Activated T-helper 1 cell treated with anti-CD3 and anti-CD28 coated beads, Interleukin-12 subunit alpha, Interleukin-12 subunit beta, Interleukin-2, Interleukin-4 antibody, amounts not matched to agents 30 ng/mL and 10 ng/mL and 1 ng/mL, durations not matched to agents 14 hours and 24 hours and 36 hours (primary cell): ENCODE measurements around the gene C17orf75. TPM values are rescaled to one million over a fixed set of nuclear protein-coding genes. Genes with fewer than 3 reads are reported as not detected.
"Not testable (repeated sequence)": the region's sequence is repeated elsewhere in the genome, so short reads cannot be mapped to it uniquely, and the experiment has no call there.

ENCODE experiments used
- DNase-seq: peaks from one replicate; pipeline ENCODE4 v3.0.0; 2021; ENCODE audit warnings: low spot score
- H3K27ac Mint-ChIP-seq: one replicate; pipeline ENCODE4 v1.8.0; 2021; ENCODE audit warnings: mild to moderate bottlenecking, mixed read lengths
- H3K27me3 Mint-ChIP-seq: one replicate; pipeline ENCODE4 v1.8.0; 2022; ENCODE audit warnings: mild to moderate bottlenecking, moderate library complexity, mixed read lengths; ENCODE audit not compliant: insufficient read depth
- H3K36me3 Mint-ChIP-seq: one replicate; pipeline ENCODE4 v1.8.0; 2021; ENCODE audit warnings: low read depth, mixed read lengths
- H3K4me1 Mint-ChIP-seq: one replicate; pipeline ENCODE4 v1.8.0; 2021; ENCODE audit warnings: low read depth, mixed read lengths
- H3K4me3 Mint-ChIP-seq: one replicate; pipeline ENCODE4 v1.8.0; 2021; ENCODE audit warnings: mild to moderate bottlenecking, moderate library complexity, mixed read lengths
- H3K9me3 Mint-ChIP-seq: one replicate; pipeline ENCODE4 v1.8.0; 2021; ENCODE audit warnings: mixed read lengths
- intact Hi-C: fragments of 100-400 bp; cut with micrococcal nuclease; formaldehyde crosslinking; loops from one replicate; pipeline ENCODE4 v1.15.1; 2024
- total RNA-seq: library from RNA; stranded (reverse); gene quantifications from 2 replicates; pipeline ENCODE4 v1.2.3, GENCODE V29; 2022

The C17orf75 gene
- total RNA-seq, 1 donor from 2014 or later = 37.6 TPM

DNA sequence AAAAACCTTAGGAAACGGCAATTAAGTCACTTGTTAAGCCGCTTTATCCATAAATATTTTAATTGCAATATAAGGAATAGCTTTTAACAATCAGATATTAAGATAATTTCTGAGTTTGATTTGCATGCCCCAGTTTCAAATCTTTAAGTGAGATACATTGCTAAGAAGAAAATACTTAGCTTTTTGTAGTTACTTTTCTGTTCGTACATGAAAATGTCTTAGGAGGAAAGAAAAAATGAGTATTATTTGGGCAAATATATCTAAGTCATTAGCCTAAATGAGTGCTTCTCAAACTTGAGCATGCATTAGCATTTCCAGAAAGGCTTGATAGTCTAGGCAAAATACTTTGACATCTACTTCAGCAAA is 14.4 kb upstream of the C17orf75 start:
- Mint-ChIP-seq H3K27ac (no peak overlapping the region), H3K4me3 (peak overlapping the region; percentile 13), H3K27me3 (no peaks in the 10 kb centered on the region), H3K36me3 (peaks cover 49% of the 10 kb centered on the region), H3K4me1 (peaks cover 54% of the 10 kb centered on the region), H3K9me3 (no peaks in the 10 kb centered on the region)
- intact Hi-C loops = no loop called here
- no peak for DNase-seq

DNA sequence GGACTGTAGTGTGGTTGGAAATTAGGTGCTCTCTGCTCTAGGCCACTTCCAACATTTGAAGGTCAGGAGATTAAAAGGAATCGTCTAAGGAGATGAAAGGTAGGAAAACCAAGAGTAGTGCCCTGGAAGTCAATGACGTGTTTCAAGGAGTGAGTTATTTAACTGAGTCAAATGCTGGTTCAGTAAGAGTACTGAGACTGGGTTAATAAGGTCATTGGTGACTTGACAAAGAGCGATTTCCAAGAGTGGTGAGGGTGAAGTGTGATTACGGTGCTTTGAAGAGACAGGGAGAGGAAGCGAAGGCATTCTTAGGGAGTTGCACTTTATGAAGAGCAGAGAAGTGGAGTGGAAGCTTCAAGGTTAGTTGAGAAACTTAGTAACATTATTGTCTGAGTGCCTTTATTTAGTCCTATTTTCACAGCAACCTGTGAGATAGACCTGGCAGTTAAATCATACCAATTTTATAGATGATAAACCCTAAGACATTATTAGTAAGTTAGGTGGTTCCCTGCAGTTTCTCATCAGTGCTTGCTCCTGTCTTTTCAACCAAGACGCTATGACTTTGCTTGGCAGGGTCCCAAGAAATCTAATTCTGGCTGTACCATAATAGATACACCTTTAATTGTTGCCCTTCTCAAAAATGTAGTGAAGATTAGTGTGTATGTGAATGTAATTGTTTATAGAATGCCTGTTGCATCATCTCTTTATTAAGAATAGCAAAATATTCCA is 13.8 kb upstream of the C17orf75 start:
- intact Hi-C loops = no loop called here
- Mint-ChIP-seq H3K27me3 (no peaks in the 10 kb centered on the region), H3K36me3 (peaks cover 47% of the 10 kb centered on the region), H3K4me3 (peak overlapping the region; percentile 21), H3K4me1 (peaks cover 52% of the 10 kb centered on the region), H3K9me3 (no peaks in the 10 kb centered on the region), H3K27ac (no peak overlapping the region)
- DNase-seq = no peak

DNA sequence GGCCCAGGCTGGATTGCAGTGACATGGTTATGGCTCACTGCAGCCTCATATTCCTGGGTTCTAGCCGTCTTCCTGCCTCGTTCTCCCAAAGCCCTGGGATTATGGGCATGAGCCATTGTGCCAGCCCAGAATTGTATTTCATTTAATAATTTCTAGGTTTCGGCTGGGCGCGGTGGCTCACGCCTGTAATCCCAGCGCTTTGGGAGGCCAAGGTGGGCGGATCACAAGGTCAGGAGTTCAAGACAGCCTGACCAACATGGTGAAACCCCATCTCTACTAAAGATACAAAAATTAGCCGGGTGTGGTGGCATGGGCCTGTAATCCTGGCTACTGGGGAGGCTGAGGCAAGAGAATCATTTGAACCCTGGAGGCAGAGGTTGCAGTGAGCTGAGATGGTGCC is 10.8 kb upstream of the C17orf75 start:
- H3K36me3 Mint-ChIP-seq = peaks cover 45% of the 10 kb centered on the region

DNA sequence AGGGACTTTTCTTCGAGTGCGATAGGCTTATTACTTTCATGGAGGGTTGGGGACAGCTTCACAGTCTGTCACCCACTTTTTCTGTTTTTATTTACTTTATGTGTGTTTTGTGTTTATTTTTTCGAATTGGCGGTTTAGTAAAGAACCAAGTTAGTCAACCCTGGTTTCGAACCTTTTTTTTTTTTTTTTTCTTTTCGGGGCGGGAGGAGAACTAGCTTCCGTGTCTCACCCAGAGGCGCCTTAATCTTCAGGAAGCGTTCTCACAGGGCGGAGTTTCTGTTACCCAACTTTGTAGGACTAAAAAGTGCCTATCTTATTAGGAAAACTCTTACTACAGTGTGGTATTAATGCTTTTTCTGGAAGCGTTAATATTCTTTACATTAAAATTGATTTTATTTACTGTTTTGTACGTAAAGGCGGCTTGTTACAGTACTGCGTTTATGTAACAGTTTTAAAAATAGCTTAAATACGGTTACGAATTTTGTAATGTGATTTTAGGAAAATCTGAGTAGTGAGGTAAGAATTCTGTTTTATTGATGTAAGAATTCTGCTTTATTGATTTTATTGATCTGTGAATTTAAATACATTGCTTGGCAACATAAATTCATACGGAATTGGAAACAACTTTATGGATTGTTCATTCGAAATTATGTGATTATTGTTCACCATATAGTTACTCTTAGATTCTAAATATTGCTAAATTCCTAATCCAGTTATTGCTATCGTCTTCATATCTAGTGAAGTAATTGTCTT is 8.9 kb upstream of the C17orf75 start:
- no peaks in the 10 kb centered on the region for H3K27me3 Mint-ChIP-seq
- peak; percentile 34 for DNase-seq
- peaks cover 39% of the 10 kb centered on the region for H3K36me3 Mint-ChIP-seq
- peaks cover 54% of the 10 kb centered on the region for H3K4me1 Mint-ChIP-seq
- H3K4me3 Mint-ChIP-seq = peak overlapping the region; percentile 99
- intact Hi-C loops = loop anchor here (1.0 to 5.0 kb wide), 8 partner anchors 10 to 526 kb away; partner anchors contain the start of genes LRRC37B, MYO1D, PSMD11 and RHOT1
- no peaks in the 10 kb centered on the region for H3K9me3 Mint-ChIP-seq
- peak overlapping the region; percentile 99 for H3K27ac Mint-ChIP-seq

More for the DNA sequence above, 10.8 kb upstream of the C17orf75 start:
- H3K27me3 Mint-ChIP-seq, DNase-seq, H3K9me3 Mint-ChIP-seq, H3K27ac Mint-ChIP-seq: not testable (repeated sequence)
- peak overlapping the region; percentile 99 for H3K4me3 Mint-ChIP-seq
- peaks cover 65% of the 10 kb centered on the region for H3K4me1 Mint-ChIP-seq
- intact Hi-C loops = loop anchor here (5.0 kb wide), 2 partner anchors 210 to 345 kb away; partner anchors contain the start of genes LRRC37B and RHOT1

DNA sequence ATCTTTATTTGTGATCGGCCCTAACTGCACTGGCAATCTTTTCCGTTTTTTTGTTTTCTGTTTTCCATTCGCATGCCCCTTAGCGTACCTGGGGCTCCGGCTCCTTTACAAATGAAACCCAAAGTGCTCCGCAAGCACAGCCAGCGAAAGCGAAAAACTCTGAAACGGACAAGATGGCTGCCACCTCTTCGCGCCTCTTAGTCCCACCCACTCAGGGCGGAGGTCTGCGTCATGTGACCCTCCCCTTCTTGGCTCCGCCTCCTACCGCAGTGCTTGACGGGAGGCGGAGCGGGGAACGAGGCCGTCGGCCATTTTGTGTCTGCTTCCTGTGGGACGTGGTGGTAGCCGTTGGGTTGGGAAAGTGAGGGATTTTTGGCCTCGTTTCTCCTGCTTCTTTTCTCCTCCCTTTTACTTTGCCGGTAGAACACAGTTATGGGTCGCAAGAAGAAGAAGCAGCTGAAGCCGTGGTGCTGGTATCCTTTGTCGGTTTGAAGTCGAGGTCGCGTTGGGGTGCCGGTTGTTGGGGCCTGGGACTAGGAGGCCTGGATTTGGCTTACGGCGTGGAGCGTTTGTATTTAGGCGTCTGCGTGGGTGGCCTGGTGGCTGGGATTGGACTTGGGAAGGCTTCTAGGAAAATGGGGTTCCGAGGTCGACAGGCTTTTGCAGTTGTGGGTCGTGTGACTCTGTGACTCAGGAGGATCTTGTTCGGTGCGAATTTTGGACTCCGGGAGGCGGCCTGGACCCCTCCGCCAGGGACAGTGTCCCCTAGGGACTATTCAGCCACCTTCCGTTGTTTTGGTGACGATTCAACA is 8.1 kb upstream of the C17orf75 start, which contains the start of gene ZNF207:
TSS of gene ZNF207 (plus strand) at position 304 of the 812 bp plus-strand sequence. CDS start at position 433, 129 bp downstream.
- Mint-ChIP-seq H3K36me3 (peaks cover 32% of the 10 kb centered on the region), H3K27ac (peak within 1 kb of the TSS; percentile 99), H3K4me1 (peaks cover 46% of the 10 kb centered on the region), H3K27me3 (no peaks in the 10 kb centered on the region), H3K9me3 (no peaks in the 10 kb centered on the region), H3K4me3 (peak within 1 kb of the TSS; percentile 99)
- intact Hi-C loops = loop anchor here (1.0 to 10.0 kb wide), 9 partner anchors 9 to 1375 kb away; partner anchors contain the start of genes LRRC37B, MYO1D, PSMD11 and RHOT1
- peak; percentile 94 for DNase-seq

DNA sequence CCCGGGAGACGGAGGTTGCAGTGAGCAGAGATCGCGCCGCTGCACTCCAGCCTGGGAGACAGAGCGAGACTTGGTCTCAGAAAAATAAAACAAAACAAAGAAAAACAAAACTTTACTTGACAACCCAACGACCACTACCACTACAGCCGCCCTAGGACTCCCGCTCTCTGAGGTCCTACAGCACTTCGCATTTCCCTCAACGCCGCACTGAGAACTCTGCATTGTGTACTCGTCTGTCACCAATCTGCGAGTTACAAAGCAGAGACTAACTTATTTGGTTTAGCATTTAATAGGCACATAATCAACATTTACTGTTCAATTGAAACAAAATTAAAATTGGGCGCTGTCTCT is 7.5 kb upstream of the C17orf75 start:
- peaks cover 40% of the 10 kb centered on the region for H3K4me1 Mint-ChIP-seq
- peak overlapping the region; percentile 99 for H3K27ac Mint-ChIP-seq
- intact Hi-C loops = loop anchor here (10.0 kb wide), 1 partner anchor 1375 kb away; the partner anchor contains the start of gene RNF135

DNA sequence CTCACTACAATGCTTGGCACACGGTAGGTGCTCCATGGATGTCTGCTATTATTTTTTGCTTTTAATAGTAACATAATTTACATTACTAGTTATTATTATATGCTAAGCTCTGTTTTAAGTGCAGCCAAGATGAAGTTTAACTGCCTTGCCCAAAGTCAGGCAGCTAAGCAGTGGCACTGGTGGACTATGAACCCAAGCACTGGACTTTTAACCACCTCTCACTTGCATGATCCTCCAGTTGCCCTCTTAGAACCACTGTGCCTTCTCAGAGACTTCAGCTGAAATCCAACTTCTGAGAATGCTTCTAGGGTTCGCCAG is 6.5 kb upstream of the C17orf75 start:
- H3K9me3 Mint-ChIP-seq = no peaks in the 10 kb centered on the region
- H3K4me1 Mint-ChIP-seq = peaks cover 37% of the 10 kb centered on the region
- DNase-seq = no peak
- intact Hi-C loops = loop anchor here (10.0 kb wide), 1 partner anchor 1374 kb away; the partner anchor contains the start of gene RNF135
- no peaks in the 10 kb centered on the region for H3K27me3 Mint-ChIP-seq
- no peak overlapping the region for H3K27ac Mint-ChIP-seq
- peak overlapping the region; percentile 99 for H3K4me3 Mint-ChIP-seq
- peaks cover 29% of the 10 kb centered on the region for H3K36me3 Mint-ChIP-seq

More for the DNA sequence above, 7.5 kb upstream of the C17orf75 start:
- Mint-ChIP-seq H3K36me3 (peaks cover 29% of the 10 kb centered on the region), H3K9me3 (no peaks in the 10 kb centered on the region), H3K4me3 (peak overlapping the region; percentile 99), H3K27me3 (no peaks in the 10 kb centered on the region)
- DNase-seq = no peak

DNA sequence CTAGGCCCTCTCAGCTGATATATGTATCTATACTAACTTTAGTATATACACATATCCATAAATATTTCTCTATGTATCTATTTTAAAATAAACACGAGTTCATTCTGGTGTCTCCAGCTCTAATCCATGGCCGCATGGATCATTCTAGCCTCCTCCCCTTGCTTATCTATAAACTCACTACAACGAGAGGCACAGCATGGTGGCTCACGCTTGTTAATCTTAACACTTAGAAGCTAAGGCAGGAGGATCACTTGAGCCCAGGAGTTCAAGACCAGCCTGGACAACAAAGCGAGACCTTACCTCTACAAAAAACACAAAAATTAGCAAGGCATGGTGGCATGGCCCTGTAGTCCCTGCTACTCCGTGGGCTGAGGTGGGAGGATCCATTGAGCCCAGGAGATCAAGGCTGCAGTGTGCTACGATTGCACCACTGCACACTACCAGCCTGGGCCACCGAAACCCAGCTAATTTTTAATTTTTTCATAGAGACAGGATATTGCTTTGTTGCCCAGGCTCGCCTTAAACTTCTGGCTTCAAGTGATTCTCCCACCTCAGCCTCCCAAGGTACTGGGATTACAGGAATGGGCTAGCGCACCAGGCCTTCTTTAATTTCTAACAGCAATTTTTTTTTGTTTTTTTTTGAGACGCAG is 4.1 kb upstream of the C17orf75 start:
- Mint-ChIP-seq H3K27me3 (no peaks in the 10 kb centered on the region), H3K4me1 (peaks cover 38% of the 10 kb centered on the region), H3K27ac (no peak overlapping the region), H3K4me3 (no peak overlapping the region), H3K9me3 (no peaks in the 10 kb centered on the region), H3K36me3 (peaks cover 14% of the 10 kb centered on the region)
- DNase-seq = no peak
- intact Hi-C loops = loop anchor here (10.0 kb wide), 1 partner anchor 1371 kb away; the partner anchor contains the start of gene RNF135

DNA sequence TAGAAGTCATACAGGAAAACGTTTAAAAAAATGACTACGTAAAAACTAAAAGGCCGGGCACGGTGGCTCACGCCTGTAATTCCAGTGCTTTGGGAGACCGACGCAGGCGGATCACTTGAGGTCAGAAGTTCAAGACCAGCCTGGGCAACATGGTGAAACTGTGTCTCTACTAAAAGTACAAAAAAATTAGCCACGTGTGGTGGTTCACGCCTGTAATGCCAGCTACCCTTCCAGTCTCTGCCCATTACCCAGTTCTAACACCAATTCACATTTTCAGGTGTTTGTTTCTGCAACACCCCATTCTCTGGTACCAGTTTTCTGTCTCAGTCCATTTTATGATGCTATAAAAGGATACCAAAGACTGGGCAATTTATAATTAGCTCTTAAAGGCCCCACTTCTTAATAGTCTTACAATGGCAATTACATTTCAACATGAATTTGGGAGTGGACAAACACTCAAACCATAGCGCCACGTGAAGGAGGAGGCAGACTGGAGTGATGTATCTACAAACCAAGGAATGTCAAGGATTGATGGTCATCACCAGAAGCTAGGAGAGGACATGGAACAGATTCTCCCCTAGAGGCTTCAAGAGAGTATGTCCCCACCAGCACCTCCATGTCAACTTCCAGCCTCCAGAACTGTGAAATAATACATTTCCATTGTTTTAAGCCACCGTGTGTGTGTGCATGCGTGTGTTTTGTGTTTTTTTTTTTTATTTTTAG is 791 bp upstream of the C17orf75 start:
- Mint-ChIP-seq H3K4me3 (peak overlapping the region; percentile 94), H3K4me1 (peaks cover 27% of the 10 kb centered on the region), H3K36me3 (peaks cover 14% of the 10 kb centered on the region), H3K27ac (peak overlapping the region; percentile 88), H3K27me3 (no peaks in the 10 kb centered on the region), H3K9me3 (no peaks in the 10 kb centered on the region)
- DNase-seq = no peak
- intact Hi-C loops = loop anchor here (2.0 to 10.0 kb wide), 2 partner anchors 24 to 1368 kb away; partner anchors contain the start of gene RNF135

DNA sequence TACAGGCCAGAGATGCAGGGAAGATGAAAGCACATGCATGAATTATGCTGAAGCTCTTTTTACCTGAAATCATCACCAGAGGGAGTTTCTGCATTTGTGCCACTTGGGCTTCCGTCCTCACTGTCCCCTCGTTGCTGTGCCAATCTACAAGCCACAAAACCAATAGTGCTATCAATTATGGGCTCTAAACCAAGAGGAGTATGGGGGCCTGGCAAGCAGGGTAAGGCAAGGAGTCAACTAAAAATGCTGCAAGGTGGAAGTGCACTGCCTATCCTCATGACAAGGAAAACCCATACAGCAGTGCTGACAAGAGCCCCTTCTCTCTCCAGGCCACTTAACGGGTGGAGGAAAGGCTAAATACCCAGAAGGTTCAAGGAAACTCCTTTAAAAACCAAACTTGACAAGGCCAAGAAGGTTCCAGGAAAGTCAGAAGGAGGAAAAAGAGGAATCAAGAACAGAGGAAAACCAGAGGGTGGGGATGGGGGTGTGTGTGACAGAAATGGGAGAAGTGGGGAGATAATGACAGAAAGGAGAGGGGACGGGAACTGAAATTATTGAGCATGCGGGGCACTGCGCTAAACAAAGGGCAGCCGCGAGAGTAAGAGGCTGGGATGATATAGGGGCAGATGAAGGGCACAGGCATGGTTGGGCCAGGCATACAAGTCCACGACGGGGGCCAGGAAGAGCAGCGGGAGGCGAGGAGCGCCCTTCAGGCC is 674 bp downstream of the C17orf75 start:
- intact Hi-C loops = loop anchor here (1.0 to 10.0 kb wide), 3 partner anchors 9 to 1366 kb away; partner anchors contain the start of genes RNF135 and ZNF207
- H3K27me3 Mint-ChIP-seq = no peaks in the 10 kb centered on the region
- H3K36me3 Mint-ChIP-seq = peaks cover 16% of the 10 kb centered on the region
- H3K4me3 Mint-ChIP-seq = peak overlapping the region; percentile 94
- no peaks in the 10 kb centered on the region for H3K9me3 Mint-ChIP-seq
- DNase-seq = peak; percentile 51
- peak overlapping the region; percentile 97 for H3K27ac Mint-ChIP-seq
- peaks cover 27% of the 10 kb centered on the region for H3K4me1 Mint-ChIP-seq

DNA sequence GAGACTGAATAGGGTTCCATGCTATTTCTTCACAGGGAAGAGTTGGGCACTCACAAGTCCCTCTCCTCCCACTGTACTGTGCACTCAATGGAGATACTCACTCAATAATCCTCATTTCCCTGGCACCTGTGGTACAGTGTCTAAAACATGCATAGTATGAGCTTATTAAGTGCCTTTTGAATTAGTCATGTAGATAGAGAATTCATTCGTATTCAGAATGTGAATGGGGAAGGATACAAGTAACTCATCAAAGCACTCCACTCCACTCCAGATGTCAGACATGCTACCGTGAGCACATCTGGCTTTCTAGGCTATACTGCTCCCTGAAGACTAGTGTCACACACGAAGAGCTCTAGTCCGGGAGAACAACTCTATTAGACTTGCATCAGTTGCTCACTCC is 6.3 kb downstream of the C17orf75 start:
- H3K36me3 Mint-ChIP-seq = peaks cover 39% of the 10 kb centered on the region
- H3K4me1 Mint-ChIP-seq = peaks cover 22% of the 10 kb centered on the region
- no peaks in the 10 kb centered on the region for H3K9me3 Mint-ChIP-seq
- DNase-seq = no peak
- no peak overlapping the region for H3K27ac Mint-ChIP-seq
- H3K4me3 Mint-ChIP-seq = no peak overlapping the region
- H3K27me3 Mint-ChIP-seq = no peaks in the 10 kb centered on the region
- intact Hi-C loops = no loop called here
